Gastrocnemius medialis (tissue), 4 donors: ENCODE results near the gene MEF2C.

ENCODE experiments used
- POLR2A ChIP-seq, 2 donors: fragments of 450-650 bp; IDR thresholded peaks; one replicate each; pipeline ENCODE4 v1.6.1; 2017; ENCODE audit warnings: antibody characterized with exemption in 2 of 2, mild to moderate bottlenecking in 2 of 2, moderate library complexity in 2 of 2
- TF ChIP-seq, protein P1 (sequence below), 5 experiments: fragments of 450-650 bp in 3 of 5; fragments of 200-600 bp in 2 of 5; sonication (generic) in 2 of 5; IDR thresholded peaks in 4 of 5; conservative IDR thresholded peaks in 1 of 5; 1 replicate in 4 of 5; 2 replicates in 1 of 5; pipeline ENCODE4 v1.5.1; 2016 to 2019; ENCODE audit warnings: antibody characterized with exemption in 5 of 5, mild to moderate bottlenecking in 3 of 5, moderate library complexity in 3 of 5

DNA sequence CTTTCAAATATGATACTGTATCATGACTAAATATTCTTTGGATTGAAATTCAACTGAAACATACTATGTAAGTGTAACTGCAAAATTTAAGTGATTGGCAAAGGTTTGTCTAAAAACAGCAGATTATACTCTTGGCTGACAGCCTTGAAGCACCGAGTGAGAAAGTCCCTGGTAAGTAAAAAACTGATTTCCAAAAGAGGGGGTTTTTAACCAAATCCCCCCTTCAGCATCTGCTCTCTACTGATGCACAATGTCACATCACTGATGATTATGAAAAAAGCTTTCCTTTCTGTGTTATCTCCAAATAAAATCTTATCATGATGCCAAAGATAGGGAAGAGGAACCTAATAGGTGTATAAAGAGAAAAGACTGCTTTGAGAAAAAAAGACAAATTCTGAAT lies 141.0 kb downstream of the MEF2C start:
- TF ChIP-seq, protein P1, sequence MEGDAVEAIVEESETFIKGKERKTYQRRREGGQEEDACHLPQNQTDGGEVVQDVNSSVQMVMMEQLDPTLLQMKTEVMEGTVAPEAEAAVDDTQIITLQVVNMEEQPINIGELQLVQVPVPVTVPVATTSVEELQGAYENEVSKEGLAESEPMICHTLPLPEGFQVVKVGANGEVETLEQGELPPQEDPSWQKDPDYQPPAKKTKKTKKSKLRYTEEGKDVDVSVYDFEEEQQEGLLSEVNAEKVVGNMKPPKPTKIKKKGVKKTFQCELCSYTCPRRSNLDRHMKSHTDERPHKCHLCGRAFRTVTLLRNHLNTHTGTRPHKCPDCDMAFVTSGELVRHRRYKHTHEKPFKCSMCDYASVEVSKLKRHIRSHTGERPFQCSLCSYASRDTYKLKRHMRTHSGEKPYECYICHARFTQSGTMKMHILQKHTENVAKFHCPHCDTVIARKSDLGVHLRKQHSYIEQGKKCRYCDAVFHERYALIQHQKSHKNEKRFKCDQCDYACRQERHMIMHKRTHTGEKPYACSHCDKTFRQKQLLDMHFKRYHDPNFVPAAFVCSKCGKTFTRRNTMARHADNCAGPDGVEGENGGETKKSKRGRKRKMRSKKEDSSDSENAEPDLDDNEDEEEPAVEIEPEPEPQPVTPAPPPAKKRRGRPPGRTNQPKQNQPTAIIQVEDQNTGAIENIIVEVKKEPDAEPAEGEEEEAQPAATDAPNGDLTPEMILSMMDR (IDR thresholded peaks at IDR 0.05 in 4 of 5, conservative IDR thresholded peaks at IDR 0.05 in 1 of 5) = no peak
- no peak for TF ChIP-seq POLR2A (IDR thresholded peaks at IDR 0.05)
